ENCODE measurements around the gene TMEM184A. TPM values are rescaled to one million over a fixed set of nuclear protein-coding genes. Genes with fewer than 3 reads are reported as not detected.

The TMEM184A gene
- total and polyA plus RNA-seq, 8 donors = 3.8 to 99.4 (median 17.2) TPM

DNA sequence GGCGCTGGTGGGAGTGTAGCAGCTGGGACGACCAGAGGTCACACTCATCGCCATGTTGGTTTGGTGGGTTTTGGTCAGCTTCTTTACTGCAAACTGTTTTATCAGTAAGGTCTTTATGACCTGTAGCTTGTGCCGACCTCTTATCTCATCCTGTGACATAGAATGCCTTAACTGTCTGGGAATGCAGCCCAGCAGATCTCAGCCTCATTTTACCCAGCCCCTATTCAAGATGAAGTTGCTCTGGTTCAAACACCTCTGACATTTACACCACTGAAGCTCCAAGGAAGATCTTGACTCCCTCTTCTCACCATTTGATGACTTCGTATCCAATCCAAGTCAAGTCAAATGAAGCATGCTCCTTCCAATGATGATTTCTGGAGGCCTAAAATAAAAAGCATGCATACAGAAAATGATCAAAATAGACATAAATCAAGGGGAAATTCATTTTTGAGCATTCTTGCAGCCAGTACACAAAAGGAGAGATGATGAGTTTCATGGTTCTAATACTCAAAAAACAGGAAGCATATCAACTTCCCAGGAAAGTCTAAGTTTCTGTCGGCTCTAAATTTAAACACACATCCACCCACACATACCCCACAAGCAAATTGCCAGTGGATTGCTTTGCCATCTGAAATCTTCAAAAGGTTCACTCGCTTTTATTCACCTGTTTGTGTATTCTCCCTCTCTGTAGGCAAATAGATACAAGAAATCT, 16.3 kb upstream of the TMEM184A start:
- Histone ChIP-seq H3K4me3 (no peak overlapping the region), H3K27me3 (no peaks in the 10 kb centered on the region), H3K36me3 (peaks cover 0 to 16% (median 5%) of the 10 kb centered on the region in 4 donors), H3K27ac (no peak overlapping the region), H3K4me1 (peaks cover 33 to 38% (median 37%) of the 10 kb centered on the region in 4 donors), H3K9me3 (no peaks in the 10 kb centered on the region)
- WGBS, 5 donors = 81 to 86% (median 82%) methylated on average over 7 of the region's 7 CpGs
- TF ChIP-seq POLR2AphosphoS5 (IDR thresholded peaks at IDR 0.05) (no peak), POLR2A (IDR thresholded peaks at IDR 0.05) (no peak), EP300 (IDR thresholded peaks at IDR 0.05) (no peak)
- TF ChIP-seq, protein P1, sequence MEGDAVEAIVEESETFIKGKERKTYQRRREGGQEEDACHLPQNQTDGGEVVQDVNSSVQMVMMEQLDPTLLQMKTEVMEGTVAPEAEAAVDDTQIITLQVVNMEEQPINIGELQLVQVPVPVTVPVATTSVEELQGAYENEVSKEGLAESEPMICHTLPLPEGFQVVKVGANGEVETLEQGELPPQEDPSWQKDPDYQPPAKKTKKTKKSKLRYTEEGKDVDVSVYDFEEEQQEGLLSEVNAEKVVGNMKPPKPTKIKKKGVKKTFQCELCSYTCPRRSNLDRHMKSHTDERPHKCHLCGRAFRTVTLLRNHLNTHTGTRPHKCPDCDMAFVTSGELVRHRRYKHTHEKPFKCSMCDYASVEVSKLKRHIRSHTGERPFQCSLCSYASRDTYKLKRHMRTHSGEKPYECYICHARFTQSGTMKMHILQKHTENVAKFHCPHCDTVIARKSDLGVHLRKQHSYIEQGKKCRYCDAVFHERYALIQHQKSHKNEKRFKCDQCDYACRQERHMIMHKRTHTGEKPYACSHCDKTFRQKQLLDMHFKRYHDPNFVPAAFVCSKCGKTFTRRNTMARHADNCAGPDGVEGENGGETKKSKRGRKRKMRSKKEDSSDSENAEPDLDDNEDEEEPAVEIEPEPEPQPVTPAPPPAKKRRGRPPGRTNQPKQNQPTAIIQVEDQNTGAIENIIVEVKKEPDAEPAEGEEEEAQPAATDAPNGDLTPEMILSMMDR (IDR thresholded peaks at IDR 0.05) = no peak
- DNase-seq = no peak
- intact Hi-C loops (cut with DNase I; ENCODE audit: low total_unique reads) = no loop called here

DNA sequence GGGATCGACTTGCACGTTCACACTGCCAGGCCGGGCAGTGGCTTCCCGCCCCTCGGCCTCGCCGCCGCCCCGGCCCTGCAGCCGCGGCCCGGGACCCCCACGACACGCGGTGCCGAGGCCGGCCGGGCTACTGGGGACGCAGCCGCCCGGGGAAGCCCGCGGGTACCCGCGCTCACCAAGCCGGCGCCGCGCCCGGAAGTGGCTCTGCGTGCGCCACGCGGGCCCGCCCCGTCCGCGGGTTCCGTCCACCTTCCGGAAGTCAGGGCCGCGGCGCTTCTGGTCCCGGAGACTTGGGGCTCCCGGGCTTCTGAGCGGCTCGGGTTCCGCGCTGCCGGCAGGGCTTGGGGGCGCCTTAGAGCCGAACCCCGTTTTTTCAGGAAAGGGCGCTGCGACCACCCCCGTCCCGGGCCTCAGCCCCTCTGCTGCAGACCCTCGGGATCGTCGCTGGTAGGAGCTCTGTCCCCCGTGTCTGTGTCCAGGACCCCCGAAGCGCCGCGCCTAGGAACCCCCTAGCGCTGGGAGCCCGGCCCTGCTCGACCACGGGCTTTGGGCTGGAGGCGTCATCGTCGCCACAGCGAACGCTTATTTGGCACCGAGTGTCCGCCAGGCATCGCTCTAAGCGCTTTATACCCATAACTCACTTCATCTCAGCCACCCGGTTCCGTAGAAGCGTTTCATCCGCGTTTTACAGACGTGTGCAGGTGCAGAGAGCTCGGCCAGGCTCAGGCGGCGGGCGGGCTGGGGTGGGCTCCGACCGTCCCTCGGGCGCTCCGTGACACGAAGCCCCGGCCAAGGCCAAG, 14.0 kb upstream of the TMEM184A start, which contains the start of gene PSMG3:
Gene PSMG3, minus strand, starts transcription at position 200 of the 800 bp plus-strand sequence. CDS start 693 bp downstream, outside the sequence.
- Histone ChIP-seq H3K27me3 (no peaks in the 10 kb centered on the region), H3K36me3 (peaks cover 0 to 30% (median 23%) of the 10 kb centered on the region in 4 donors), H3K4me1 (peaks cover 43 to 52% (median 47%) of the 10 kb centered on the region in 4 donors), H3K9me3 (no peaks in the 10 kb centered on the region), H3K4me3 (peak within 1 kb of the TSS; percentile 66 to 93 (median 78)), H3K27ac (peak within 1 kb of the TSS; percentile 89 to 97 (median 96))
- TF ChIP-seq POLR2A (IDR thresholded peaks at IDR 0.05) (peak in 1 of 4 donors; percentile 34), POLR2AphosphoS5 (IDR thresholded peaks at IDR 0.05) (peak; percentile 65 to 92 (median 79)), EP300 (IDR thresholded peaks at IDR 0.05) (no peak)
- TF ChIP-seq, protein P1 (IDR thresholded peaks at IDR 0.05) = peak in 2 of 7 experiments; percentile 17 to 32
- intact Hi-C loops (cut with DNase I; ENCODE audit: low total_unique reads) = no loop called here
- WGBS, 5 donors = 0 to 1% (median 0%) methylated on average over 33 to 95 of the region's 95 CpGs
- DNase-seq = peak; percentile 94 to 97

DNA sequence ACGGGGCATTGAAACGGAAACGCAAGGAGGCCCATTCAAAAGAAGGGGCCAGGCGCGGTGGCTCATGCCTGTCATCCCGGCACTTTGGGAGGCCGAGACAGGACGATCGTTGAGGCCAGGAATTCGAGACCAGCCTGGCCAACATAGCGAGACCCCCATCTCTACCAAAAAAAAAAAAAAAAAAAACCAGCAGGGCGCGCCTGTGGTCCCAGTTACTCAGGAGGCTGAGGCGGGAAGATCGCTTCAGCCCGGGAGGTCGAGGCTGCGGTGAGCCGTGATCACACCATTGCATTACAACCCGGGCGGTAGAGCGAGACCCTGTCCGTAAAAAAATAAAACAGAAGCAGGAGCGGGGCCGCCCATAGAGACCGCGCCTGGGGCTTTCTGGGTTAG, 13.4 kb upstream of the TMEM184A start:
- H3K27ac ChIP-seq = peak overlapping the region; percentile 89 to 97 (median 96)
- peaks cover 43 to 52% (median 47%) of the 10 kb centered on the region in 4 donors for H3K4me1 ChIP-seq
- DNase-seq = no peak
- TF ChIP-seq EP300 (IDR thresholded peaks at IDR 0.05) (no peak), POLR2AphosphoS5 (IDR thresholded peaks at IDR 0.05) (no peak), POLR2A (IDR thresholded peaks at IDR 0.05) (no peak)
- TF ChIP-seq, protein P1 (IDR thresholded peaks at IDR 0.05) = no peak
- H3K9me3 ChIP-seq = no peaks in the 10 kb centered on the region
- peak overlapping the region; percentile 66 to 93 (median 78) for H3K4me3 ChIP-seq
- 15 to 22% (median 18%) methylated on average over 23 to 27 of the region's 27 CpGs for WGBS, 5 donors
- intact Hi-C loops (cut with DNase I; ENCODE audit: low total_unique reads) = no loop called here
- H3K27me3 ChIP-seq = no peaks in the 10 kb centered on the region
- H3K36me3 ChIP-seq = peaks cover 0 to 31% (median 24%) of the 10 kb centered on the region in 4 donors

DNA sequence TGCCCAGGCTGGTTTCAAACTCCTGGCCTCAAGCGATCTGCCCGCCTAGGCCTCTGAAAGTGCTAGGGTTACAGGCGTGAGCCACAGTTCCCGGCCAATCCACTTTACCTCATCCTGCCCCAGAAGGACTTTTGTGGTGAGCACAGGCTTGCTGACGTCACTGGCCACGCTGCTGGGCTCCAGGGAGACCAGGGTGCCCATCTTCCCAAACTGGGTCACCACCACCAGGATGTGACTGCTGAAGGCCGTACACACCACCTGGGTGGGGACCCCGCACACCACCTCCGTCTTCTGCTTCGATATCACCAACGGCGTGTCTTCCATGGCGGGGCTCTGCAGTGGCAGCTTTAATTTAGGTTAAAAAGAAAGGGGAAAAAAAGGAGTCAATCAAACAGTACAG, 13.0 kb upstream of the TMEM184A start:
- no peak for TF ChIP-seq EP300 (IDR thresholded peaks at IDR 0.05)
- TF ChIP-seq, protein P1 (IDR thresholded peaks at IDR 0.05) = no peak
- no peak for TF ChIP-seq POLR2A (IDR thresholded peaks at IDR 0.05)
- no peak for TF ChIP-seq POLR2AphosphoS5 (IDR thresholded peaks at IDR 0.05)
- Histone ChIP-seq H3K4me3 (peak overlapping the region; percentile 66 to 93 (median 78)), H3K27me3 (no peaks in the 10 kb centered on the region), H3K4me1 (peaks cover 43 to 52% (median 47%) of the 10 kb centered on the region in 4 donors), H3K36me3 (peaks cover 0 to 31% (median 24%) of the 10 kb centered on the region in 4 donors), H3K9me3 (no peaks in the 10 kb centered on the region), H3K27ac (peak overlapping the region; percentile 60 to 96 (median 93))
- WGBS, 5 donors = 51 to 62% (median 61%) methylated on average over 13 of the region's 13 CpGs
- DNase-seq = no peak
- intact Hi-C loops (cut with DNase I; ENCODE audit: low total_unique reads) = no loop called here
